H9 (cell line): ENCODE measurements around the gene ATP8A2. TPM values are rescaled to one million over a fixed set of nuclear protein-coding genes. Genes with fewer than 3 reads are reported as not detected.

ENCODE experiments used
- DNase-seq: peaks from one replicate; pipeline ENCODE4 v3.0.0-alpha.2; 2017
- H2AFZ ChIP-seq: one replicate; pipeline ENCODE4 v1.6.1; 2013; ENCODE audit warnings: mild to moderate bottlenecking, low read length, control low read depth, moderate library complexity
- H2AK5ac ChIP-seq: 2 replicates; pipeline ENCODE4 v1.6.1; 2013; ENCODE audit warnings: low read length, control low read depth, mixed read lengths; ENCODE audit not compliant: insufficient read length
- H2BK120ac ChIP-seq: one replicate; pipeline ENCODE4 v1.6.1; 2013; ENCODE audit warnings: low read depth, mild to moderate bottlenecking, low read length, control low read depth, inconsistent platforms; ENCODE audit not compliant: poor library complexity, severe bottlenecking
- H2BK12ac ChIP-seq: 2 replicates; pipeline ENCODE4 v1.6.1; 2013; ENCODE audit warnings: low read length, control low read depth, mixed read lengths, low read depth; ENCODE audit not compliant: insufficient read length
- H2BK15ac ChIP-seq: 2 replicates; pipeline ENCODE4 v1.6.1; 2013; ENCODE audit warnings: low read depth, low read length, control low read depth
- H2BK20ac ChIP-seq: one replicate; pipeline ENCODE4 v1.6.1; 2013; ENCODE audit warnings: low read depth, mild to moderate bottlenecking, low read length, control low read depth, inconsistent platforms; ENCODE audit not compliant: poor library complexity, severe bottlenecking
- H2BK5ac ChIP-seq: 2 replicates; pipeline ENCODE4 v1.6.1; 2013; ENCODE audit warnings: low read length, control low read depth, mixed read lengths; ENCODE audit not compliant: insufficient read length
- H3K14ac ChIP-seq: 2 replicates; pipeline ENCODE4 v1.6.1; 2013; ENCODE audit warnings: low read length, control low read depth; ENCODE audit not compliant: insufficient read depth
- H3K18ac ChIP-seq: 2 replicates; pipeline ENCODE4 v1.6.1; 2013; ENCODE audit warnings: low read depth, mild to moderate bottlenecking, mixed read lengths, low read length, control low read depth; ENCODE audit not compliant: insufficient read length
- H3K23ac ChIP-seq: 2 replicates; pipeline ENCODE4 v1.6.1; 2013; ENCODE audit warnings: low read length, control low read depth, mixed read lengths, low read depth; ENCODE audit not compliant: insufficient read length
- H3K23me2 ChIP-seq: 2 replicates; pipeline ENCODE4 v1.6.1; 2013; ENCODE audit warnings: low read depth, mild to moderate bottlenecking, mixed read lengths, low read length, control low read depth; ENCODE audit not compliant: insufficient read length, poor library complexity, severe bottlenecking
- H3K27ac ChIP-seq: 2 replicates; pipeline ENCODE4 v1.5.1; 2013; ENCODE audit warnings: low read length, control low read depth, mixed read lengths, low read depth; ENCODE audit not compliant: insufficient read length
- H3K27me3 ChIP-seq: 2 replicates; pipeline ENCODE4 v1.6.1; 2013; ENCODE audit warnings: low read length, control low read depth, inconsistent platforms; ENCODE audit not compliant: insufficient read depth
- H3K4ac ChIP-seq: 2 replicates; pipeline ENCODE4 v1.6.1; 2013; ENCODE audit warnings: low read depth, mild to moderate bottlenecking, control low read depth, inconsistent platforms, low read length, moderate library complexity
- H3K4me1 ChIP-seq: 2 replicates; pipeline ENCODE4 v1.6.1; 2013; ENCODE audit warnings: low read length, control low read depth, inconsistent platforms; ENCODE audit not compliant: insufficient read depth
- H3K4me2 ChIP-seq: 2 replicates; pipeline ENCODE4 v1.6.1; 2013; ENCODE audit warnings: low read length, control low read depth, mixed read lengths; ENCODE audit not compliant: insufficient read length, insufficient read depth
- H3K56ac ChIP-seq: 2 replicates; pipeline ENCODE4 v1.6.1; 2013; ENCODE audit warnings: low read depth, mild to moderate bottlenecking, mixed read lengths, low read length, control low read depth; ENCODE audit not compliant: insufficient read length
- H3K79me1 ChIP-seq: 2 replicates; pipeline ENCODE4 v1.6.1; 2013; ENCODE audit warnings: low read depth, mild to moderate bottlenecking, moderate library complexity, low read length, control low read depth, inconsistent platforms; ENCODE audit not compliant: insufficient read depth, poor library complexity, severe bottlenecking
- H3K79me2 ChIP-seq: 2 replicates; pipeline ENCODE4 v1.6.1; 2013; ENCODE audit warnings: low read length, control low read depth, inconsistent platforms; ENCODE audit not compliant: insufficient read depth
- H3K9ac ChIP-seq: 2 replicates; pipeline ENCODE4 v1.6.1; 2013; ENCODE audit warnings: low read length, control low read depth, mixed read lengths; ENCODE audit not compliant: insufficient read length; ENCODE audit errors: extremely low read depth
- H3K9me3 ChIP-seq: one replicate; pipeline ENCODE4 v1.6.1; 2013; ENCODE audit warnings: low read depth, low read length, inconsistent platforms; ENCODE audit not compliant: control insufficient read depth
- H3T11ph ChIP-seq: one replicate; pipeline ENCODE4 v1.6.1; 2013; ENCODE audit warnings: mild to moderate bottlenecking, low read length, control low read depth, inconsistent platforms
- H4K20me1 ChIP-seq: one replicate; pipeline ENCODE4 v1.6.1; 2013; ENCODE audit not compliant: control insufficient read depth, insufficient read length, insufficient read depth
- H4K5ac ChIP-seq: 2 replicates; pipeline ENCODE4 v1.6.1; 2013; ENCODE audit warnings: low read depth, mild to moderate bottlenecking, mixed read lengths, low read length, control low read depth; ENCODE audit not compliant: insufficient read length
- H4K8ac ChIP-seq: replicated peaks from 2 replicates; pipeline ENCODE4 v1.6.1; 2013; ENCODE audit warnings: low read length, control low read depth, mixed read lengths, low read depth; ENCODE audit not compliant: insufficient read length
- H4K91ac ChIP-seq: 2 replicates; pipeline ENCODE4 v1.6.1; 2013; ENCODE audit warnings: low read depth, mild to moderate bottlenecking, moderate library complexity, mixed read lengths, low read length, control low read depth; ENCODE audit not compliant: insufficient read length
- H3K27ac Mint-ChIP-seq, 3 experiments: 2 replicates in 2 of 3; 3 replicates in 1 of 3; pipeline ENCODE4 v1.8.0; 2020 to 2021; ENCODE audit warnings: mixed read lengths in 3 of 3, mild to moderate bottlenecking in 1 of 3, moderate library complexity in 1 of 3
- H3K27me3 Mint-ChIP-seq: 2 replicates; pipeline ENCODE4 v1.8.0; 2021; ENCODE audit warnings: low read depth, mild to moderate bottlenecking, moderate library complexity, mixed read lengths
- H3K36me3 Mint-ChIP-seq, 3 experiments: 2 replicates in 2 of 3; 3 replicates in 1 of 3; pipeline ENCODE4 v1.8.0; 2020 to 2021; ENCODE audit warnings: low read depth in 3 of 3, mixed read lengths in 3 of 3; ENCODE audit not compliant: insufficient read depth in 1 of 3
- H3K4me1 Mint-ChIP-seq, 2 experiments: 2 replicates each; pipeline ENCODE4 v1.8.0; 2020; ENCODE audit warnings: mixed read lengths in 2 of 2
- H3K4me3 Mint-ChIP-seq, 2 experiments: 2 replicates in 1 of 2; 3 replicates in 1 of 2; pipeline ENCODE4 v1.8.0; 2020 to 2021; ENCODE audit warnings: mild to moderate bottlenecking in 2 of 2, mixed read lengths in 2 of 2, moderate library complexity in 1 of 2
- H3K9me3 Mint-ChIP-seq, 2 experiments: 2 replicates in 1 of 2; 3 replicates in 1 of 2; pipeline ENCODE4 v1.8.0; 2020; ENCODE audit warnings: mild to moderate bottlenecking in 2 of 2, mixed read lengths in 2 of 2, moderate library complexity in 1 of 2
- CTCF ChIP-seq: fragments of 200-600 bp; sonication (generic); conservative IDR thresholded peaks from 3 replicates; pipeline ENCODE4 v1.8.0; 2021; ENCODE audit warnings: antibody characterized with exemption, mild to moderate bottlenecking
- WGBS: extraction: QIAGEN DNeasy Blood & Tissue Kit; methylation state at CpG from one replicate; pipeline ENCODE4 v1.1.7; 2013; ENCODE audit warnings: missing lambda C conversion rate, low lambda C conversion rate, mixed read lengths; ENCODE audit not compliant: insufficient read length; ENCODE audit errors: extremely low coverage; 5-methylcytosine and 5-hydroxymethylcytosine counted together
- total RNA-seq: library from RNA; stranded (reverse); gene quantifications from 2 replicates; pipeline ENCODE4 v1.2.1, GENCODE V29; 2021

ATP8A2 gene
- total RNA-seq, 1 experiment from 2014 or later = 18.2 TPM

GRCh38 chr13:25795277-25795676 lies 423.5 kb downstream of the ATP8A2 start:
- Histone ChIP-seq H3K23me2 (no peaks in the 10 kb centered on the region), H2AK5ac (no peak overlapping the region), H3K4me1 (no peaks in the 10 kb centered on the region), H4K5ac (no peak overlapping the region), H2AFZ (no peak overlapping the region), H2BK5ac (no peak overlapping the region), H4K91ac (no peak overlapping the region), H3K56ac (no peak overlapping the region), H3K4ac (no peak overlapping the region), H3T11ph (no peak overlapping the region), H2BK20ac (no peak overlapping the region), H3K23ac (no peak overlapping the region), H3K14ac (no peak overlapping the region), H3K79me1 (no peaks in the 10 kb centered on the region), H2BK120ac (no peak overlapping the region), H3K18ac (no peak overlapping the region), H4K8ac (no peak overlapping the region), H2BK15ac (no peak overlapping the region), H3K9ac (no peak overlapping the region), H2BK12ac (no peak overlapping the region), H3K9me3 (no peaks in the 10 kb centered on the region), H3K79me2 (no peaks in the 10 kb centered on the region), H4K20me1 (no peaks in the 10 kb centered on the region), H3K27ac (no peak overlapping the region), H3K27me3 (no peaks in the 10 kb centered on the region), H3K4me2 (no peak overlapping the region)
- H3K36me3 Mint-ChIP-seq = no peaks in the 10 kb centered on the region
- no CpG with 5 or more reads among the region's 1 CpG for WGBS
- no peaks in the 10 kb centered on the region for H3K27me3 Mint-ChIP-seq
- no peak overlapping the region for H3K4me3 Mint-ChIP-seq
- no peak for TF ChIP-seq CTCF
- H3K9me3 Mint-ChIP-seq = no peaks in the 10 kb centered on the region
- no peak overlapping the region for H3K27ac Mint-ChIP-seq
- no peak for DNase-seq
- H3K4me1 Mint-ChIP-seq = peaks cover 0 to 3% of the 10 kb centered on the region in 2 experiments; a peak in 1 of 4 replicates
